Measurements from ENCODE around the gene PDK3. TPM values are rescaled to one million over a fixed set of nuclear protein-coding genes. Genes with fewer than 3 reads are reported as not detected.

PDK3 gene
- total RNA-seq, 2 experiments from 2014 or later: 31.7 to 32.3 TPM

- H3K4me3 Mint-ChIP-seq: no peak overlapping the region
- H3K9me3 Mint-ChIP-seq: peaks cover 3% of the 10 kb centered on the region
- H3K4me1 Mint-ChIP-seq (ENCODE audit: low read depth): no peaks in the 10 kb centered on the region
- CTCF ChIA-PET: no interaction called here
- no peaks in the 10 kb centered on the region for H3K36me3 Mint-ChIP-seq (ENCODE audit: low read depth)
- H3K27ac Mint-ChIP-seq: no peak overlapping the region
- H3K27me3 Mint-ChIP-seq (ENCODE audit: low read depth): no peaks in the 10 kb centered on the region
- no peak for DNase-seq
- intact Hi-C loops (cut with micrococcal nuclease): no loop called here
Observed at GRCh38 chrX:24448762-24449250, 16.3 kb upstream of the PDK3 start.

- H3K4me3 Mint-ChIP-seq: no peak overlapping the region
- H3K27ac Mint-ChIP-seq: no peak overlapping the region
- intact Hi-C loops (cut with micrococcal nuclease): no loop called here
- H3K9me3 Mint-ChIP-seq: no peaks in the 10 kb centered on the region
- H3K4me1 Mint-ChIP-seq (ENCODE audit: low read depth): peaks cover 18% of the 10 kb centered on the region
- no peaks in the 10 kb centered on the region for H3K36me3 Mint-ChIP-seq (ENCODE audit: low read depth)
- no peak for DNase-seq
- no peaks in the 10 kb centered on the region for H3K27me3 Mint-ChIP-seq (ENCODE audit: low read depth)
- CTCF ChIA-PET: no interaction called here
Observed at GRCh38 chrX:24463077-24463476, 2.0 kb upstream of the PDK3 start.

- Mint-ChIP-seq H3K4me1 (ENCODE audit: low read depth) (peaks cover 28% of the 10 kb centered on the region), H3K27ac (peak overlapping the region; percentile 82), H3K36me3 (ENCODE audit: low read depth) (no peaks in the 10 kb centered on the region), H3K4me3 (peak overlapping the region; percentile 81), H3K27me3 (ENCODE audit: low read depth) (no peaks in the 10 kb centered on the region), H3K9me3 (no peaks in the 10 kb centered on the region)
- DNase-seq: no peak
- intact Hi-C loops (cut with micrococcal nuclease): no loop called here
- CTCF ChIA-PET: interaction anchor here (1.0 kb wide), 1 partner anchor 17 kb away, joined by 3 read pairs; no protein-coding TSS in a partner anchor
Observed at GRCh38 chrX:24464498-24464835, 619 bp upstream of the PDK3 start.

GRCh38 chrX:24465532-24465865 is 413 bp downstream of the PDK3 start:
- no peaks in the 10 kb centered on the region for H3K27me3 Mint-ChIP-seq (ENCODE audit: low read depth)
- peaks cover 34% of the 10 kb centered on the region for H3K4me1 Mint-ChIP-seq (ENCODE audit: low read depth)
- H3K27ac Mint-ChIP-seq: peak overlapping the region; percentile 79
- intact Hi-C loops (cut with micrococcal nuclease): loop anchor here (1.0 to 5.0 kb wide), 3 partner anchors 15 to 558 kb away; partner anchors contain the start of genes APOO and CXorf58
- no peaks in the 10 kb centered on the region for H3K36me3 Mint-ChIP-seq (ENCODE audit: low read depth)
- H3K4me3 Mint-ChIP-seq: peak overlapping the region; percentile 75
- no peaks in the 10 kb centered on the region for H3K9me3 Mint-ChIP-seq
- DNase-seq: no peak
- CTCF ChIA-PET: interaction anchor here (0.5 to 1.0 kb wide), 2 partner anchors 16 to 84 kb away, joined by 3 read pairs; no protein-coding TSS in a partner anchor

- Mint-ChIP-seq H3K36me3 (ENCODE audit: low read depth) (no peaks in the 10 kb centered on the region), H3K27me3 (ENCODE audit: low read depth) (no peaks in the 10 kb centered on the region), H3K9me3 (no peaks in the 10 kb centered on the region), H3K27ac (peak overlapping the region; percentile 79), H3K4me1 (ENCODE audit: low read depth) (peaks cover 37% of the 10 kb centered on the region), H3K4me3 (peak overlapping the region; percentile 75)
- intact Hi-C loops (cut with micrococcal nuclease): loop anchor here (2.0 to 5.0 kb wide), 2 partner anchors 47 to 559 kb away; partner anchors contain the start of genes APOO and CXorf58
- CTCF ChIA-PET: interaction anchor here (1.9 kb wide), 1 partner anchor 33 kb away, joined by 12 read pairs; no protein-coding TSS in a partner anchor
- no peak for DNase-seq
Observed at GRCh38 chrX:24466025-24466424, 939 bp downstream of the PDK3 start.

GRCh38 chrX:24468245-24468644 is 3.2 kb downstream of the PDK3 start:
- Mint-ChIP-seq H3K27ac (no peak overlapping the region), H3K27me3 (ENCODE audit: low read depth) (no peaks in the 10 kb centered on the region), H3K4me1 (ENCODE audit: low read depth) (peaks cover 48% of the 10 kb centered on the region), H3K9me3 (no peaks in the 10 kb centered on the region), H3K36me3 (ENCODE audit: low read depth) (no peaks in the 10 kb centered on the region), H3K4me3 (peak overlapping the region; percentile 24)
- no peak for DNase-seq
- CTCF ChIA-PET: interaction anchor here (0.7 to 1.4 kb wide), 2 partner anchors 31 to 72 kb away, joined by 3 to 4 read pairs; no protein-coding TSS in a partner anchor
- intact Hi-C loops (cut with micrococcal nuclease): loop anchor here (5.0 kb wide), 1 partner anchor 561 kb away; the partner anchor contains the start of genes APOO and CXorf58

GRCh38 chrX:24471808-24472207 is 6.7 kb downstream of the PDK3 start:
- intact Hi-C loops (cut with micrococcal nuclease): loop anchor here (10.0 kb wide), 2 partner anchors 447 to 807 kb away; partner anchors contain the start of genes KLHL15 and PRDX4
- H3K36me3 Mint-ChIP-seq (ENCODE audit: low read depth): no peaks in the 10 kb centered on the region
- peak overlapping the region; percentile 53 for H3K4me3 Mint-ChIP-seq
- H3K4me1 Mint-ChIP-seq (ENCODE audit: low read depth): peaks cover 69% of the 10 kb centered on the region
- H3K27me3 Mint-ChIP-seq (ENCODE audit: low read depth): no peaks in the 10 kb centered on the region
- H3K9me3 Mint-ChIP-seq: no peaks in the 10 kb centered on the region
- CTCF ChIA-PET: interaction anchor here (1.1 kb wide), 1 partner anchor 28 kb away, joined by 7 read pairs; no protein-coding TSS in a partner anchor
- DNase-seq: no peak
- H3K27ac Mint-ChIP-seq: no peak overlapping the region

- H3K27ac Mint-ChIP-seq: peak overlapping the region; percentile 68
- no peaks in the 10 kb centered on the region for H3K36me3 Mint-ChIP-seq (ENCODE audit: low read depth)
- H3K4me1 Mint-ChIP-seq (ENCODE audit: low read depth): peaks cover 65% of the 10 kb centered on the region
- intact Hi-C loops (cut with micrococcal nuclease): loop anchor here (5.0 to 10.0 kb wide), 3 partner anchors 451 to 811 kb away; partner anchors contain the start of genes KLHL15, PRDX4 and SAT1
- H3K9me3 Mint-ChIP-seq: no peaks in the 10 kb centered on the region
- H3K27me3 Mint-ChIP-seq (ENCODE audit: low read depth): no peaks in the 10 kb centered on the region
- DNase-seq: no peak
- no peak overlapping the region for H3K4me3 Mint-ChIP-seq
- CTCF ChIA-PET: interaction anchor here (0.7 kb wide), 1 partner anchor 8 kb away, joined by 3 read pairs; no protein-coding TSS in a partner anchor
Observed at GRCh38 chrX:24475480-24475879, 10.4 kb downstream of the PDK3 start.

- Mint-ChIP-seq H3K27ac (peak overlapping the region; percentile 96), H3K36me3 (ENCODE audit: low read depth) (peaks cover 8% of the 10 kb centered on the region), H3K4me3 (peak overlapping the region; percentile 69), H3K9me3 (peaks cover 4% of the 10 kb centered on the region), H3K4me1 (ENCODE audit: low read depth) (peaks cover 73% of the 10 kb centered on the region), H3K27me3 (ENCODE audit: low read depth) (no peaks in the 10 kb centered on the region)
- intact Hi-C loops (cut with micrococcal nuclease): loop anchor here (2.0 to 10.0 kb wide), 4 partner anchors 398 to 814 kb away; partner anchors contain the start of genes KLHL15, PRDX4 and SAT1
- no peak for DNase-seq
- CTCF ChIA-PET: no interaction called here
Observed at GRCh38 chrX:24478509-24478908, 13.4 kb downstream of the PDK3 start.

GRCh38 chrX:24479924-24480323 is 14.8 kb downstream of the PDK3 start:
- Mint-ChIP-seq H3K9me3 (peaks cover 4% of the 10 kb centered on the region), H3K36me3 (ENCODE audit: low read depth) (peaks cover 8% of the 10 kb centered on the region), H3K27me3 (ENCODE audit: low read depth) (no peaks in the 10 kb centered on the region), H3K27ac (peak overlapping the region; percentile 96), H3K4me3 (peak overlapping the region; percentile 69), H3K4me1 (ENCODE audit: low read depth) (peaks cover 69% of the 10 kb centered on the region)
- intact Hi-C loops (cut with micrococcal nuclease): loop anchor here (1.0 to 10.0 kb wide), 11 partner anchors 15 to 815 kb away; partner anchors contain the start of genes KLHL15, PDK3, PRDX4 and SAT1
- peak; percentile 86 for DNase-seq
- CTCF ChIA-PET: interaction anchor here (1.0 to 1.2 kb wide), 3 partner anchors 10 to 84 kb away, joined by 3 to 8 read pairs (median 4); no protein-coding TSS in a partner anchor

- Mint-ChIP-seq H3K4me1 (ENCODE audit: low read depth) (peaks cover 64% of the 10 kb centered on the region), H3K4me3 (peak overlapping the region; percentile 69), H3K27ac (peak overlapping the region; percentile 96), H3K36me3 (ENCODE audit: low read depth) (peaks cover 8% of the 10 kb centered on the region), H3K9me3 (peaks cover 4% of the 10 kb centered on the region), H3K27me3 (ENCODE audit: low read depth) (no peaks in the 10 kb centered on the region)
- intact Hi-C loops (cut with micrococcal nuclease): loop anchor here (1.0 to 2.0 kb wide), 7 partner anchors 15 to 748 kb away; partner anchors contain the start of gene PDK3
- CTCF ChIA-PET: interaction anchor here (1.0 to 1.2 kb wide), 3 partner anchors 9 to 84 kb away, joined by 3 to 8 read pairs (median 4); no protein-coding TSS in a partner anchor
- DNase-seq: peak; percentile 20
Observed at GRCh38 chrX:24480400-24480865, 15.3 kb downstream of the PDK3 start.

GRCh38 chrX:24482823-24483415 is 17.8 kb downstream of the PDK3 start:
- H3K4me1 Mint-ChIP-seq (ENCODE audit: low read depth): peaks cover 54% of the 10 kb centered on the region

More at GRCh38 chrX:24482823-24483415, 17.8 kb downstream of the PDK3 start:
- DNase-seq: no peak
- Mint-ChIP-seq H3K4me3 (no peak overlapping the region), H3K27me3 (ENCODE audit: low read depth) (no peaks in the 10 kb centered on the region), H3K36me3 (ENCODE audit: low read depth) (peaks cover 8% of the 10 kb centered on the region), H3K27ac (peak overlapping the region; percentile 69), H3K9me3 (peaks cover 4% of the 10 kb centered on the region)
- CTCF ChIA-PET: interaction anchor here (0.6 to 3.6 kb wide), 2 partner anchors 15 to 28 kb away, joined by 4 to 23 read pairs; no protein-coding TSS in a partner anchor
- intact Hi-C loops (cut with micrococcal nuclease): no loop called here

Measured in activated naive CD4-positive, alpha-beta T cell treated with anti-CD3 and anti-CD28 coated beads for 36 hours (primary cell).